ENCODE results near the gene U2SURP.

The U2SURP gene

GRCh38 chr3:143099210-143099609, 97.8 kb downstream of the U2SURP start:
- DNase-seq (ENCODE audit: low read depth) = no peak
- no peak for TF ChIP-seq CTCF (IDR thresholded peaks at IDR 0.05; ENCODE audit: low read depth, low read length, missing control alignments)

GRCh38 chr3:143099690-143100089, 98.3 kb downstream of the U2SURP start:
- DNase-seq (ENCODE audit: low read depth) = no peak
- no peak overlapping the region for H3K4me3 ChIP-seq (ENCODE audit: low read depth, low read length)
- no peak for TF ChIP-seq CTCF (IDR thresholded peaks at IDR 0.05; ENCODE audit: low read depth, low read length, missing control alignments)

More at GRCh38 chr3:143099210-143099609, 97.8 kb downstream of the U2SURP start:
- H3K4me3 ChIP-seq (ENCODE audit: low read depth, low read length) = no peak overlapping the region

- TF ChIP-seq CTCF (IDR thresholded peaks at IDR 0.05; ENCODE audit: low read depth, low read length, missing control alignments) = no peak
- no peak overlapping the region for H3K4me3 ChIP-seq (ENCODE audit: low read depth, low read length)
- no peak for DNase-seq (ENCODE audit: low read depth)
Observed at GRCh38 chr3:143100451-143100850, 99.1 kb downstream of the U2SURP start.

- no peak for TF ChIP-seq CTCF (IDR thresholded peaks at IDR 0.05; ENCODE audit: low read depth, low read length, missing control alignments)
- no peak for DNase-seq (ENCODE audit: low read depth)
- no peak overlapping the region for H3K4me3 ChIP-seq (ENCODE audit: low read depth, low read length)
Observed at GRCh38 chr3:143101792-143102381, 100.5 kb downstream of the U2SURP start.

- no peak for DNase-seq (ENCODE audit: low read depth)
- TF ChIP-seq CTCF (IDR thresholded peaks at IDR 0.05; ENCODE audit: low read depth, low read length, missing control alignments) = no peak
- no peak overlapping the region for H3K4me3 ChIP-seq (ENCODE audit: low read depth, low read length)
Observed at GRCh38 chr3:143103652-143104051, 102.3 kb downstream of the U2SURP start.

- no peak overlapping the region for H3K4me3 ChIP-seq (ENCODE audit: low read depth, low read length)
- DNase-seq (ENCODE audit: low read depth) = no peak
- no peak for TF ChIP-seq CTCF (IDR thresholded peaks at IDR 0.05; ENCODE audit: low read depth, low read length, missing control alignments)
Observed at GRCh38 chr3:143105170-143105569, 103.8 kb downstream of the U2SURP start.

GRCh38 chr3:143109861-143110260, 108.5 kb downstream of the U2SURP start:
- no peak for DNase-seq (ENCODE audit: low read depth)
- H3K4me3 ChIP-seq (ENCODE audit: low read depth, low read length) = no peak overlapping the region
- TF ChIP-seq CTCF (IDR thresholded peaks at IDR 0.05; ENCODE audit: low read depth, low read length, missing control alignments) = no peak

Data from GM12864 (cell line).